HG03039 (cell line): Measurements from ENCODE around the gene SIRT3.
"Not testable (repeated sequence)": the region's sequence is repeated elsewhere in the genome, so short reads cannot be mapped to it uniquely, and the experiment has no call there.

Source experiments
- ATAC-seq: cut with Tn5 transposase; IDR thresholded peaks from one replicate; pipeline ENCODE4 v1.9.1; 2021; ENCODE audit warnings: mild to moderate bottlenecking, moderate library complexity; ENCODE audit not compliant: unreplicated experiment

SIRT3 gene

GRCh38 chr11:244376-244775 lies 8.2 kb upstream of the SIRT3 start:
- no peak for ATAC-seq

- no peak for ATAC-seq
Measured at GRCh38 chr11:241634-242033, 5.5 kb upstream of the SIRT3 start.

- no peak for ATAC-seq
Measured at GRCh38 chr11:240315-240714, 4.2 kb upstream of the SIRT3 start.

- not testable (repeated sequence) for ATAC-seq
Measured at GRCh38 chr11:238346-238745, 2.2 kb upstream of the SIRT3 start.

GRCh38 chr11:236774-237767 lies 929 bp upstream of the SIRT3 start, which contains the start of gene PSMD13:
Gene PSMD13, plus strand, starts transcription at chr11:236976. Its CDS starts 74 bp downstream, at chr11:237050.
- ATAC-seq: peak; percentile 77

GRCh38 chr11:235609-235996 lies 539 bp downstream of the SIRT3 start:
- no peak for ATAC-seq

GRCh38 chr11:235180-235579 lies 962 bp downstream of the SIRT3 start:
- ATAC-seq: no peak

GRCh38 chr11:232783-233565 lies 3.2 kb downstream of the SIRT3 start:
- ATAC-seq: no peak

- no peak for ATAC-seq
Measured at GRCh38 chr11:230431-230830, 5.7 kb downstream of the SIRT3 start.

- ATAC-seq: no peak
Measured at GRCh38 chr11:227824-228379, 8.2 kb downstream of the SIRT3 start.

GRCh38 chr11:225734-226453 lies 10.2 kb downstream of the SIRT3 start:
- no peak for ATAC-seq

- ATAC-seq: no peak
Measured at GRCh38 chr11:224424-224823, 11.7 kb downstream of the SIRT3 start.

- no peak for ATAC-seq
Measured at GRCh38 chr11:223884-224283, 12.3 kb downstream of the SIRT3 start.

- no peak for ATAC-seq
Measured at GRCh38 chr11:223026-223789, 12.9 kb downstream of the SIRT3 start.

GRCh38 chr11:221998-222789 lies 13.9 kb downstream of the SIRT3 start:
- ATAC-seq: no peak

GRCh38 chr11:221539-221938 lies 14.6 kb downstream of the SIRT3 start:
- ATAC-seq: no peak

- ATAC-seq: not testable (repeated sequence)
Measured at GRCh38 chr11:220641-221215, 15.4 kb downstream of the SIRT3 start.

- no peak for ATAC-seq
Measured at GRCh38 chr11:218815-219593, 17.1 kb downstream of the SIRT3 start.
